HG02798 (cell line): ENCODE data around the gene CDK5.

ENCODE experiments used
- ATAC-seq: cut with Tn5 transposase; IDR thresholded peaks from one replicate; pipeline ENCODE4 v1.9.1; 2021; ENCODE audit warnings: mild to moderate bottlenecking; ENCODE audit not compliant: unreplicated experiment, poor library complexity

The CDK5 gene

DNA sequence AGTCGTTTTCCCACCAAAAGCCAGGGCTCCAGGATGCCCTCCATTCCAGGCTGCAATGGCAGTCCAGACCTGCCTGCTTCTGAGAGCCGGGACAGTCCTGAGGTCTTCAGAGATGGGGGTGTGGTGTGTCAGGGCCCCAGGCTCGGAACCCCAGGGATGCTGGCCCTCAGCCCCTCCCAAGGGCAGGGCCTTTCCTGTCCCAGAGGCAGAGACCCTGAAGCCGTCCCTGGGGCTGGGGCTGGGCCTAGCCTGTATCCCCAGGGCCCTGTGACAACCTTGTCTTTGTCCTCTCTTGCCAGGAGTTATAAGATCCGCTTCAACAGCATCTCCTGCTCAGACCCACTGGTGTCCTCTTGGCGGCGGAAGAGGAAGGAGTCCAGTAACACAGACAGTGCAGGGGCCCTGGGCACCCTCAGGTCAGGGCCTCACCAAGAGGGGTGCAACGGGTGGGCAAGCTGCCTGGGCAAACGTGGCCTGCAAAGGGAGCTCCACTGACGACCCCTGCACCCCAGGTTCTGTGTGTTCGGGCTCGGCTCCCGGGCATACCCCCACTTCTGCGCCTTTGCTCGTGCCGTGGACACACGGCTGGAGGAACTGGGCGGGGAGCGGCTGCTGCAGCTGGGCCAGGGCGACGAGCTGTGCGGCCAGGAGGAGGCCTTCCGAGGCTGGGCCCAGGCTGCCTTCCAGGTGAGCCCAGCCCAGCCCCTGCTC lies 51.0 kb downstream of the CDK5 start:
- ATAC-seq, result no peak

DNA sequence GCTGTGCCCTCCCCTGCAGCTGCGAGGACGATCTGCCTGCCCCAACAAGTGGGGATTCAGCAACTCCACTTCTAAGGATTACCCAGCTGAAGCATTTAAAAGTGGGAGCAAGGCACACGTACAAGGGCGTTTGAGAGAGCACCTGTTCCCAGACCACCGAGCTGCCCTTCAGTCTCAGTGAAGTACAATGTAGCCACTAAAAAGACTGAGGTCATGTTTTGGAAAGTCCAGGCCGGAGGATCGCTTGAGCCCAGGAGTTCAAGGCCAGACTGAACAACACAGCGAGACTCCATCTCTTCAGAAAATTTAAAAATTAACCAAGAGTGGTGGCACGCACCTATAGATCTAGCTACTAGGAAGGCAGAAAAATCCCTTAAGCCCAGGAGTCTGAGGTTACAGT lies 52.1 kb downstream of the CDK5 start:
- no peak for ATAC-seq
